Inferior parietal cortex (tissue), 1 donor: ENCODE measurements around the gene RNF225.
"Not testable (repeated sequence)": the region's sequence is repeated elsewhere in the genome, so short reads cannot be mapped to it uniquely, and the experiment has no call there.

Experiments
- DNase-seq: peaks from one replicate; pipeline ENCODE4 v3.0.0-alpha.2; 2016; ENCODE audit errors: extremely low spot score

The RNF225 gene

GRCh38 chr19:58362272-58362994, 33.0 kb upstream of the RNF225 start, which contains the start of gene ZNF497:
Gene ZNF497, minus strand, starts transcription at chr19:58362751. Its CDS starts 5,116 bp downstream, at chr19:58357635.
- peak; percentile 97 for DNase-seq

- no peak for DNase-seq
Observed at GRCh38 chr19:58364146-58364545, 31.3 kb upstream of the RNF225 start.

GRCh38 chr19:58366585-58367430, 28.6 kb upstream of the RNF225 start:
- DNase-seq = no peak

GRCh38 chr19:58367698-58368454, 27.6 kb upstream of the RNF225 start:
- DNase-seq = no peak

GRCh38 chr19:58368561-58369360, 26.7 kb upstream of the RNF225 start:
- DNase-seq = no peak

GRCh38 chr19:58372311-58373133, 22.9 kb upstream of the RNF225 start:
- DNase-seq = no peak

- DNase-seq = no peak
Observed at GRCh38 chr19:58374200-58374599, 21.3 kb upstream of the RNF225 start.

- DNase-seq = not testable (repeated sequence)
Observed at GRCh38 chr19:58376724-58377123, 18.7 kb upstream of the RNF225 start.

- DNase-seq = no peak
Observed at GRCh38 chr19:58379246-58379645, 16.2 kb upstream of the RNF225 start.

- DNase-seq = no peak
Observed at GRCh38 chr19:58380037-58380661, 15.3 kb upstream of the RNF225 start.

- DNase-seq = peak; percentile 99
Observed at GRCh38 chr19:58380662-58381459, 14.6 kb upstream of the RNF225 start, which contains the start of gene ZNF837. Gene ZNF837, minus strand, starts transcription at chr19:58381030. Its CDS starts 11,698 bp downstream, at chr19:58369332.

GRCh38 chr19:58381460-58382212, 13.8 kb upstream of the RNF225 start:
- DNase-seq = no peak

GRCh38 chr19:58382997-58383603, 12.4 kb upstream of the RNF225 start:
- DNase-seq = no peak

- no peak for DNase-seq
Observed at GRCh38 chr19:58385313-58385890, 10.1 kb upstream of the RNF225 start.

GRCh38 chr19:58385891-58386575, 9.4 kb upstream of the RNF225 start:
- no peak for DNase-seq

- DNase-seq = peak; percentile 100
Observed at GRCh38 chr19:58386576-58387337, 8.7 kb upstream of the RNF225 start, which contains the start of gene RPS5. Gene RPS5, plus strand, starts transcription at chr19:58387269. Its CDS starts 869 bp downstream, at chr19:58388138.
